A549 (cell line): ENCODE results near the gene FAT1. TPM values are rescaled to one million over a fixed set of nuclear protein-coding genes. Genes with fewer than 3 reads are reported as not detected.

Source experiments
- ATAC-seq, 2 experiments: fragments of 200-7000 bp in 1 of 2; fragments of >200 bp in 1 of 2; cut with Nextera tagmentation in 1 of 2; cut with Tn5 transposase in 1 of 2; 3 replicates each; pipeline versions ENCODE4 v1.8.0 to v1.9.1; 2018 to 2020; ENCODE audit warnings: mild to moderate bottlenecking in 1 of 2, moderate library complexity in 1 of 2
- CTCF ChIA-PET: fragments of 300-600 bp; sonication (Branson Sonifier 250); formaldehyde crosslinking; extraction: SDS; loops from one replicate; lab custom pipeline; 2021; ENCODE audit warnings: antibody characterized with exemption, inconsistent platforms; lab: Yijun Ruan, JAX
- POLR2A ChIA-PET: fragments of 350-600 bp; formaldehyde crosslinking; extraction: SDS; loops from one replicate; lab custom pipeline; 2021; ENCODE audit warnings: antibody characterized with exemption, inconsistent platforms; lab: Yijun Ruan, JAX
- DNase-seq, 2 experiments: peaks; one replicate each; pipeline versions ENCODE4 v3.0.0 to v3.0.0-alpha.2; 2011 to 2016; ENCODE audit warnings: low read depth in 1 of 2, low spot score in 1 of 2
- FAIRE-seq: peaks from 2 replicates; lab custom pipeline; 2011; peaks lifted over from hg19 to GRCh38; lab: Jason Lieb, UNC
- H3K27ac ChIP-seq, 2 experiments: fragments of >200 bp; sonication (Bioruptor Twin); formaldehyde crosslinking; 3 replicates each; pipeline ENCODE4 v1.5.1; 2016 to 2017
- H3K4me1 ChIP-seq: fragments of >200 bp; sonication (Bioruptor Twin); formaldehyde crosslinking; 3 replicates; pipeline ENCODE4 v1.6.1; 2016
- H3K4me2 ChIP-seq: fragments of >200 bp; sonication (Bioruptor Twin); formaldehyde crosslinking; 3 replicates; pipeline ENCODE4 v1.6.1; 2016
- H3K4me3 ChIP-seq: fragments of >200 bp; sonication (Bioruptor Twin); formaldehyde crosslinking; 3 replicates; pipeline ENCODE4 v1.5.1; 2016
- H3K9me3 ChIP-seq: fragments of >200 bp; sonication (Bioruptor Twin); formaldehyde crosslinking; 3 replicates; pipeline ENCODE4 v1.6.1; 2016
- CEBPB ChIP-seq, 2 experiments: fragments of >200 bp in 1 of 2; sonication (Bioruptor Twin) in 1 of 2; formaldehyde crosslinking in 1 of 2; IDR thresholded peaks; 2 replicates each; pipeline ENCODE4 v1.6.1; 2012 to 2016
- CHD2 ChIP-seq: fragments of 150-350 bp; IDR thresholded peaks from 2 replicates; pipeline ENCODE4 v1.6.1; 2014; ENCODE audit warnings: low read length; ENCODE audit not compliant: partially characterized antibody
- EHMT2 ChIP-seq: fragments of 200-600 bp; sonication (generic); IDR thresholded peaks from 2 replicates; pipeline ENCODE4 v1.6.1; 2016; ENCODE audit warnings: antibody characterized with exemption, low read depth, mild to moderate bottlenecking, moderate library complexity
- FOSB ChIP-seq: fragments of 250-450 bp; sonication (Bioruptor Pico); IDR thresholded peaks from 2 replicates; pipeline ENCODE4 v1.5.0; 2020; ENCODE audit warnings: mild to moderate bottlenecking, moderate library complexity
- FOXS1 ChIP-seq: fragments of 250-450 bp; sonication (Bioruptor Pico); IDR thresholded peaks from 2 replicates; pipeline ENCODE4 v1.5.0; 2020; ENCODE audit warnings: mild to moderate bottlenecking, moderate library complexity
- HDAC2 ChIP-seq: fragments of 200-600 bp; sonication (generic); IDR thresholded peaks from 2 replicates; pipeline ENCODE4 v1.6.1; 2016
- HEYL ChIP-seq: fragments of 250-450 bp; sonication (Bioruptor Pico); IDR thresholded peaks from 2 replicates; pipeline ENCODE4 v1.8.0; 2021; ENCODE audit warnings: mild to moderate bottlenecking, moderate library complexity
- HOXA7 ChIP-seq: fragments of 250-450 bp; sonication (Bioruptor Pico); IDR thresholded peaks from 2 replicates; pipeline ENCODE4 v1.5.0; 2020; ENCODE audit warnings: mild to moderate bottlenecking, moderate library complexity
- JUN ChIP-seq, 2 experiments: fragments of >200 bp; sonication (Bioruptor Twin); formaldehyde crosslinking; IDR thresholded peaks; 2 replicates in 1 of 2; 3 replicates in 1 of 2; pipeline ENCODE4 v1.6.1; 2016 to 2017
- KDM1A ChIP-seq: fragments of 200-600 bp; sonication (generic); IDR thresholded peaks from 2 replicates; pipeline ENCODE4 v1.6.1; 2016; ENCODE audit warnings: low read depth, mild to moderate bottlenecking
- KDM5A ChIP-seq: fragments of 200-600 bp; sonication (generic); IDR thresholded peaks from 2 replicates; pipeline ENCODE4 v1.6.1; 2016; ENCODE audit warnings: antibody characterized with exemption, mild to moderate bottlenecking
- MAFK ChIP-seq: fragments of 450-650 bp; IDR thresholded peaks from 2 replicates; pipeline ENCODE4 v1.6.1; 2014; ENCODE audit not compliant: partially characterized antibody
- NR3C1 ChIP-seq: fragments of >200 bp; sonication (Bioruptor Twin); formaldehyde crosslinking; IDR thresholded peaks from 3 replicates; pipeline ENCODE4 v1.6.1; 2017
- POLR2A ChIP-seq: IDR thresholded peaks from 2 replicates; pipeline ENCODE4 v1.6.1; 2012; ENCODE audit warnings: mild to moderate bottlenecking, low read length
- RCOR1 ChIP-seq: fragments of 150-350 bp; IDR thresholded peaks from 2 replicates; pipeline ENCODE4 v1.6.1; 2014; ENCODE audit warnings: antibody characterized with exemption, low read length, low read depth
- RFX5 ChIP-seq: fragments of 450-650 bp; IDR thresholded peaks from 2 replicates; pipeline ENCODE4 v1.7.1; 2014; ENCODE audit warnings: antibody characterized with exemption, mild to moderate bottlenecking, moderate library complexity
- SMC3 ChIP-seq: fragments of >200 bp; sonication (Bioruptor Twin); formaldehyde crosslinking; IDR thresholded peaks from 3 replicates; pipeline ENCODE4 v1.6.1; 2018; ENCODE audit warnings: inconsistent platforms
- TFCP2L1 ChIP-seq: fragments of 250-450 bp; sonication (Bioruptor Pico); IDR thresholded peaks from 2 replicates; pipeline ENCODE4 v1.5.0; 2021; ENCODE audit warnings: mild to moderate bottlenecking
- ZFP36 ChIP-seq: fragments of 450-650 bp; IDR thresholded peaks from 2 replicates; pipeline ENCODE4 v1.6.1; 2014; ENCODE audit warnings: borderline replicate concordance; ENCODE audit not compliant: partially characterized antibody
- ZNF302 ChIP-seq: fragments of 250-450 bp; sonication (Bioruptor Pico); IDR thresholded peaks from 2 replicates; pipeline ENCODE4 v1.9.0; 2021; ENCODE audit warnings: inconsistent platforms, mild to moderate bottlenecking, moderate library complexity
- ZSCAN20 ChIP-seq: fragments of 250-450 bp; sonication (Bioruptor Pico); IDR thresholded peaks from 2 replicates; pipeline ENCODE4 v1.8.0; 2022; ENCODE audit warnings: mild to moderate bottlenecking, moderate library complexity
- WGBS: methylation state at CpG from one replicate; pipeline ENCODE4 v1.1.6; 2017; ENCODE audit errors: missing lambda C conversion rate; 5-methylcytosine and 5-hydroxymethylcytosine counted together
- polyA plus RNA-seq, 4 experiments: library from polyadenylated mRNA; depleted of rRNA in 3 of 4; stranded (reverse); fragments of >200 nt; fragmentation: RNase III in 1 of 4; extraction: RNeasy Plus Mini Kit Qiagen cat#74134 plus additional on column Dnase treatment in 1 of 4; gene quantifications; 2 replicates in 3 of 4; 3 replicates in 1 of 4; pipeline ENCODE4 v1.2.3, GENCODE V29; 2011 to 2017
- TF ChIP-seq, protein P1 (sequence below): IDR thresholded peaks from 2 replicates; pipeline ENCODE4 v1.6.1; 2012
- TF ChIP-seq, protein P2 (sequence below): fragments of >200 bp; sonication (Bioruptor Twin); formaldehyde crosslinking; IDR thresholded peaks from 3 replicates; pipeline ENCODE4 v1.6.1; 2016
- TF ChIP-seq, protein P3 (sequence below): fragments of 250-450 bp; sonication (Bioruptor Pico); IDR thresholded peaks from 2 replicates; pipeline ENCODE4 v1.5.0; 2021; ENCODE audit warnings: mild to moderate bottlenecking, moderate library complexity, borderline replicate concordance
- TF ChIP-seq, protein P4 (sequence below): fragments of >200 bp; sonication (Bioruptor Twin); formaldehyde crosslinking; IDR thresholded peaks from 2 replicates; pipeline ENCODE4 v1.6.1; 2016
- TF ChIP-seq, protein P5 (sequence below): fragments of >200 bp; sonication (Bioruptor Twin); formaldehyde crosslinking; IDR thresholded peaks from 3 replicates; pipeline ENCODE4 v1.5.1; 2016

The FAT1 gene
- polyA plus RNA-seq, 2 of the 4 experiments (the other 2 are of a cell fraction), result 62.2 to 177 TPM

DNA sequence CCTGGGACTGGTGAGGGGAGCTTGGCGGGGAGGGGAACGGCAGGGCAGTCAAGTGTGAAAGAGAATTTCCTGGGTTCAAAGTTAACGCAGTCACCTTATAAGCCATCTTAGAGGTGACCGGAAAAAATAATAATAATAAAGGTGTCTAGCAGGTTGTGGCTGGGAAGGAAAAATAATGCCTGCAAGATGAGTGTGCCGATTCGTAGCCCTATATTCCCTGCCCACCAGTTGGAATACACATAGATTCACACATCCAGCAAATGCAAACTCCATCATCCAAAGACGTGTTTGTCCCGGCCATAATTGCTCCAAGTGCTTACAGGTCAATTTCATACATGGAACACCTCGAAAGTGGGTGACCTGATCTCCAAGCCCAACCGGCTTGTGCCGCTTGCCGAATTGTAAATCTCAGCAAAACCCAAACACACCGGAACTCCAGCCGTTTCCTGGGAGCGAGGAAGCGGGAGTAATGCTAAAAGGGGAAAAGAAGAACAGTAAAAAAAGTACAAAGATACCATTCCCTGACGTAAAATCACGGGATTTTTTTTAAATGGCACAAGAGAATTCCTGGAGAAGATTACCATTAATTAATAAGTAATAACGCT, 1.3 kb upstream of the FAT1 start:
- CTCF ChIA-PET, result interaction anchor here (0.8 to 2.3 kb wide), 19 partner anchors 12 to 888 kb away, joined by 3 to 17 read pairs (median 4); no protein-coding TSS in a partner anchor
- Histone ChIP-seq H3K9me3 (peaks cover 6% of the 10 kb centered on the region; the same call in 2 of the 3 replicates), H3K4me2 (peak overlapping the region; percentile 76), H3K4me1 (peaks cover 25% of the 10 kb centered on the region), H3K4me3 (peak overlapping the region; percentile 67), H3K27ac (peak overlapping the region; percentile 89 to 100)
- ATAC-seq (no peak; a peak in 1 of 6 replicates), FAIRE-seq (no peak), DNase-seq (peak in 1 of 2 experiments; percentile 45)
- WGBS, result 3% methylated on average over 19 of the region's 19 CpGs
- no peak for TF ChIP-seq TFCP2L1 (CRISPR knock-in tag)
- no peak for TF ChIP-seq FOSB
- TF ChIP-seq EHMT2, result no peak
- TF ChIP-seq, protein P1, sequence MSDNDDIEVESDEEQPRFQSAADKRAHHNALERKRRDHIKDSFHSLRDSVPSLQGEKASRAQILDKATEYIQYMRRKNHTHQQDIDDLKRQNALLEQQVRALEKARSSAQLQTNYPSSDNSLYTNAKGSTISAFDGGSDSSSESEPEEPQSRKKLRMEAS, result no peak
- no peak for TF ChIP-seq KDM5A
- no peak for TF ChIP-seq FOXS1
- TF ChIP-seq ZFP36, result no peak
- no peak for TF ChIP-seq HEYL (CRISPR knock-in tag)
- no peak for TF ChIP-seq KDM1A
- no peak for TF ChIP-seq JUN (IDR thresholded peaks at IDR 0.05)
- TF ChIP-seq SMC3, result no peak
- TF ChIP-seq CHD2, result no peak
- TF ChIP-seq HDAC2, result no peak
- no peak for TF ChIP-seq MAFK
- POLR2A ChIA-PET, result no interaction called here

DNA sequence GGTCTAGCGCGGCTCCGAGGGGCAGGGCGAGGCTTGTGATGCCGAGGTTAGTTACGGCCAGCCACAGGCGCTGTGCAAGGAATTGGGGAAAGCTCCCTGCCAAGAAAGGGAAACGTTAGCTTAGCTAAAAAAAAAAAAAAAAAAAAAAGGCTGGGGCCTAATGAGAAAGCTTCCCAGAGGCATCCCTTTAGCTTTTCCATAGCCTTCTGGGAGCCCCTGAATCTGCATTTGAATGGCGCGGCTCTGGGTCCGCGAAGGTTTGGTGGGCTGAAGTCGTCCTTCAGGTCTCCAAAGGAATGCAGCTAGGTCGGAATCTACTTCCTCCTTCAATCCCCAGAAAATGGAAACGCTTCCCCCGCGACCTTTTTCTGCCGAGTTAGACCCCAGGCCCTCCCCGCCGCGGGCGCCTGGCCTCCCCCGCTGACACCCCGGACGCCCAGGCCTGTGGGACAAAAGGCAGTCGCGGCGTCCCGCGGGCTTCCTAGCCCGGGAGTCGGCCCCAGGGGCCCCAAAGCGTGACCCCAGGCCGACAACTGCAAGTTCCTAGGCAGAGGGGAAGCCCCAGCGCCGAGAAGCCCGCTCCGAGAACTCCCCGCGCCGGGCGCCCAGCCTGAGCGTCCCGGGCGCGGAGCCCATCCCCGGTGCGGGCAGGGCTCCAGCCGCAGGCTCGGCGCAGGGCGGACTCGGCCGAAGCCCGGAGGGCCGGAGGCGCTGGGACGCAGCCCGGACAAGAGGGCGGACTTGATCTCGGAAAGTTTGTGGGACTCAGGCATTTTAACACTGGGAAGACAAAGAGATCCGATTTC, 605 bp upstream of the FAT1 start:
- TF ChIP-seq, protein P2, sequence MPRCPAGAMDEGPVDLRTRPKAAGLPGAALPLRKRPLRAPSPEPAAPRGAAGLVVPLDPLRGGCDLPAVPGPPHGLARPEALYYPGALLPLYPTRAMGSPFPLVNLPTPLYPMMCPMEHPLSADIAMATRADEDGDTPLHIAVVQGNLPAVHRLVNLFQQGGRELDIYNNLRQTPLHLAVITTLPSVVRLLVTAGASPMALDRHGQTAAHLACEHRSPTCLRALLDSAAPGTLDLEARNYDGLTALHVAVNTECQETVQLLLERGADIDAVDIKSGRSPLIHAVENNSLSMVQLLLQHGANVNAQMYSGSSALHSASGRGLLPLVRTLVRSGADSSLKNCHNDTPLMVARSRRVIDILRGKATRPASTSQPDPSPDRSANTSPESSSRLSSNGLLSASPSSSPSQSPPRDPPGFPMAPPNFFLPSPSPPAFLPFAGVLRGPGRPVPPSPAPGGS, result no peak
- TF ChIP-seq, protein P3, sequence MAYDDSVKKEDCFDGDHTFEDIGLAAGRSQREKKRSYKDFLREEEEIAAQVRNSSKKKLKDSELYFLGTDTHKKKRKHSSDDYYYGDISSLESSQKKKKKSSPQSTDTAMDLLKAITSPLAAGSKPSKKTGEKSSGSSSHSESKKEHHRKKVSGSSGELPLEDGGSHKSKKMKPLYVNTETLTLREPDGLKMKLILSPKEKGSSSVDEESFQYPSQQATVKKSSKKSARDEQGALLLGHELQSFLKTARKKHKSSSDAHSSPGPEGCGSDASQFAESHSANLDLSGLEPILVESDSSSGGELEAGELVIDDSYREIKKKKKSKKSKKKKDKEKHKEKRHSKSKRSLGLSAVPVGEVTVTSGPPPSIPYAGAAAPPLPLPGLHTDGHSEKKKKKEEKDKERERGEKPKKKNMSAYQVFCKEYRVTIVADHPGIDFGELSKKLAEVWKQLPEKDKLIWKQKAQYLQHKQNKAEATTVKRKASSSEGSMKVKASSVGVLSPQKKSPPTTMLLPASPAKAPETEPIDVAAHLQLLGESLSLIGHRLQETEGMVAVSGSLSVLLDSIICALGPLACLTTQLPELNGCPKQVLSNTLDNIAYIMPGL (CRISPR knock-in tag), result 0 out of 2 replicates have a peak, but pooled peaks have one; percentile 27
- Histone ChIP-seq H3K9me3 (peaks cover 13% of the 10 kb centered on the region; the same call in 2 of the 3 replicates), H3K27ac (peak overlapping the region; percentile 89 to 100), H3K4me3 (peak overlapping the region; percentile 67), H3K4me2 (peak overlapping the region; percentile 76), H3K4me1 (peaks cover 18% of the 10 kb centered on the region)
- ChIA-PET POLR2A (interaction anchor here (0.6 to 1.4 kb wide), 6 partner anchors 12 to 884 kb away, joined by 3 to 5 read pairs (median 3); no protein-coding TSS in a partner anchor), CTCF (interaction anchor here (0.9 to 2.1 kb wide), 4 partner anchors 30 to 72 kb away, joined by 3 to 8 read pairs (median 6); no protein-coding TSS in a partner anchor)
- ATAC-seq (peak; percentile 7 to 11; a peak in 3 of 6 replicates), DNase-seq (peak; percentile 18 to 39), FAIRE-seq (no peak)
- 1% methylated on average over 9 of the region's 62 CpGs for WGBS

DNA sequence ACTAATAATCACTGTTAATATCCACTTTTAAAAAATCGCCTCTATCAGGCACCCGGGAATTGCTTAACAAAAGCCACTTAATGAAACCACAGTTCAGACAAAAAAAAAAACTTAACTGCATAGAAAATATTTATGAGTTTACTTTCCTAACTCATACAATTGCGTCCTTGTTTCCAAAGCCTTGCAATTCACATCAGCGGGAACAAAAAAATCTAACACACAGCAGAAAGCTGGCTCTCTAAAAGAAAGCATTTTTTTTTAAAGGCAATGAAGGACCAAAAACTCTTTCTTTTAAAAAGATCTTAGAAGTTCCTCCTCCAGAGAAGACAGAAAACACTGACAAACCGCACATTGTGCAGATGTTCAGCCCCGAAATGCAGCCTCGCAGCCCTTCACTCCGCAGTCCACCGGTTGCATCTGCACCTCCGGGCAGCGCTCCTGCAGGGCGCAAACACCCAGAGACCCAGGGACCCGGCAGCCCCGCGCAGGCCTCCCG, 812 bp downstream of the FAT1 start:
- peak in 1 of 2 experiments; percentile 34 for DNase-seq
- WGBS, result under 1% methylated on average over 12 of the region's 16 CpGs
- POLR2A ChIA-PET, result interaction anchor here (1.4 kb wide), 1 partner anchor 107 kb away, joined by 3 read pairs; no protein-coding TSS in a partner anchor
- CTCF ChIA-PET, result interaction anchor here (0.6 to 1.5 kb wide), 2 partner anchors 36 to 1720 kb away, joined by 3 to 5 read pairs; no protein-coding TSS in a partner anchor
- H3K4me3 ChIP-seq, result peak overlapping the region; percentile 67
- H3K27ac ChIP-seq, result peak overlapping the region; percentile 89 to 100
- peak overlapping the region; percentile 76 for H3K4me2 ChIP-seq
- peaks cover 4% of the 10 kb centered on the region; the same call in 2 of the 3 replicates for H3K4me1 ChIP-seq
- H3K9me3 ChIP-seq, result peaks cover 19% of the 10 kb centered on the region; the same call in 2 of the 3 replicates
- no peak for FAIRE-seq
- TF ChIP-seq POLR2A (no peak), FOXS1 (no peak), HOXA7 (CRISPR knock-in tag) (no peak), RCOR1 (no peak), CEBPB (IDR thresholded peaks at IDR 0.05) (no peak), CHD2 (no peak), NR3C1 (no peak), FOSB (no peak), RFX5 (no peak), KDM5A (no peak), ZNF302 (CRISPR knock-in tag) (no peak), ZSCAN20 (CRISPR knock-in tag) (no peak), HEYL (CRISPR knock-in tag) (no peak)
- TF ChIP-seq, protein P4, sequence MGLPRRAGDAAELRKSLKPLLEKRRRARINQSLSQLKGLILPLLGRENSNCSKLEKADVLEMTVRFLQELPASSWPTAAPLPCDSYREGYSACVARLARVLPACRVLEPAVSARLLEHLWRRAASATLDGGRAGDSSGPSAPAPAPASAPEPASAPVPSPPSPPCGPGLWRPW, result no peak
- TF ChIP-seq, protein P5, sequence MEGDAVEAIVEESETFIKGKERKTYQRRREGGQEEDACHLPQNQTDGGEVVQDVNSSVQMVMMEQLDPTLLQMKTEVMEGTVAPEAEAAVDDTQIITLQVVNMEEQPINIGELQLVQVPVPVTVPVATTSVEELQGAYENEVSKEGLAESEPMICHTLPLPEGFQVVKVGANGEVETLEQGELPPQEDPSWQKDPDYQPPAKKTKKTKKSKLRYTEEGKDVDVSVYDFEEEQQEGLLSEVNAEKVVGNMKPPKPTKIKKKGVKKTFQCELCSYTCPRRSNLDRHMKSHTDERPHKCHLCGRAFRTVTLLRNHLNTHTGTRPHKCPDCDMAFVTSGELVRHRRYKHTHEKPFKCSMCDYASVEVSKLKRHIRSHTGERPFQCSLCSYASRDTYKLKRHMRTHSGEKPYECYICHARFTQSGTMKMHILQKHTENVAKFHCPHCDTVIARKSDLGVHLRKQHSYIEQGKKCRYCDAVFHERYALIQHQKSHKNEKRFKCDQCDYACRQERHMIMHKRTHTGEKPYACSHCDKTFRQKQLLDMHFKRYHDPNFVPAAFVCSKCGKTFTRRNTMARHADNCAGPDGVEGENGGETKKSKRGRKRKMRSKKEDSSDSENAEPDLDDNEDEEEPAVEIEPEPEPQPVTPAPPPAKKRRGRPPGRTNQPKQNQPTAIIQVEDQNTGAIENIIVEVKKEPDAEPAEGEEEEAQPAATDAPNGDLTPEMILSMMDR, result no peak
- peak; percentile 13 to 26; a peak in 3 of 6 replicates for ATAC-seq
